Thyroid gland (tissue), 4 donors: Measurements from ENCODE around the gene CNTLN.

Experiments
- POLR2A ChIP-seq, 2 donors: fragments of 450-650 bp; IDR thresholded peaks; one replicate each; pipeline ENCODE4 v1.6.1; 2017; ENCODE audit warnings: antibody characterized with exemption in 2 of 2, mild to moderate bottlenecking in 2 of 2, moderate library complexity in 1 of 2
- TF ChIP-seq, protein P1 (sequence below), 6 experiments: fragments of 200-600 bp in 3 of 6; fragments of 450-650 bp in 3 of 6; sonication (generic) in 3 of 6; IDR thresholded peaks; one replicate each; pipeline ENCODE4 v1.5.1; 2016 to 2019; ENCODE audit warnings: antibody characterized with exemption in 6 of 6, mild to moderate bottlenecking in 2 of 6, inconsistent platforms in 1 of 6, moderate library complexity in 1 of 6

DNA sequence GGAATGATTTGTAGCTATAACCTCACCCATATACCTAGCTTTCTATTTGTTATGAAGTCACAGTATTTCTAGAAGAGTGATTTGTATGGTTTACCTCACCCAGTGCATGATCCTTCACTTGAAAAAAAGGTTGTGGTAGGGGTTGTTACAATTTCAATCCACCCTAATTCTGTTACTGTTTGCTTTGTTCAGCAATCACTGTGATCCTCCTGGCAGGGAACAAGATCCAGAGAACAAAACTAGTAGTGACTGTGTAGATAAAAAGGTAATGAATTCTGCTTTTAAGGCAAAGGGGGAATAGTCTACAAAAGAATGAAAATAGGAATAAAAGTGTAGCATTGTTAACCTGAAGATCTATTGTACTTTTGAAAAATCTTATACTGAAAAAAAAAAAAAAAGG lies 252.7 kb downstream of the CNTLN start:
- TF ChIP-seq, protein P1, sequence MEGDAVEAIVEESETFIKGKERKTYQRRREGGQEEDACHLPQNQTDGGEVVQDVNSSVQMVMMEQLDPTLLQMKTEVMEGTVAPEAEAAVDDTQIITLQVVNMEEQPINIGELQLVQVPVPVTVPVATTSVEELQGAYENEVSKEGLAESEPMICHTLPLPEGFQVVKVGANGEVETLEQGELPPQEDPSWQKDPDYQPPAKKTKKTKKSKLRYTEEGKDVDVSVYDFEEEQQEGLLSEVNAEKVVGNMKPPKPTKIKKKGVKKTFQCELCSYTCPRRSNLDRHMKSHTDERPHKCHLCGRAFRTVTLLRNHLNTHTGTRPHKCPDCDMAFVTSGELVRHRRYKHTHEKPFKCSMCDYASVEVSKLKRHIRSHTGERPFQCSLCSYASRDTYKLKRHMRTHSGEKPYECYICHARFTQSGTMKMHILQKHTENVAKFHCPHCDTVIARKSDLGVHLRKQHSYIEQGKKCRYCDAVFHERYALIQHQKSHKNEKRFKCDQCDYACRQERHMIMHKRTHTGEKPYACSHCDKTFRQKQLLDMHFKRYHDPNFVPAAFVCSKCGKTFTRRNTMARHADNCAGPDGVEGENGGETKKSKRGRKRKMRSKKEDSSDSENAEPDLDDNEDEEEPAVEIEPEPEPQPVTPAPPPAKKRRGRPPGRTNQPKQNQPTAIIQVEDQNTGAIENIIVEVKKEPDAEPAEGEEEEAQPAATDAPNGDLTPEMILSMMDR (IDR thresholded peaks at IDR 0.05), result no peak
- TF ChIP-seq POLR2A (IDR thresholded peaks at IDR 0.05), result no peak
